ENCODE results near the gene NRN1L.
"Not testable (repeated sequence)": the region's sequence is repeated elsewhere in the genome, so short reads cannot be mapped to it uniquely, and the experiment has no call there.

Gene NRN1L

GRCh38 chr16:67883872-67884261, 818 bp upstream of the NRN1L start:
- peak; percentile 29 for DNase-seq

GRCh38 chr16:67885545-67885944, 860 bp downstream of the NRN1L start:
- no peak for DNase-seq

GRCh38 chr16:67885976-67886375, 1.3 kb downstream of the NRN1L start:
- DNase-seq, result no peak

GRCh38 chr16:67886387-67886786, 1.7 kb downstream of the NRN1L start:
- no peak for DNase-seq

- DNase-seq, result no peak
Observed at GRCh38 chr16:67888331-67888730, 3.6 kb downstream of the NRN1L start.

GRCh38 chr16:67892375-67892774, 7.7 kb downstream of the NRN1L start:
- no peak for DNase-seq

GRCh38 chr16:67892899-67893742, 8.4 kb downstream of the NRN1L start, which contains the start of gene PSKH1:
Gene PSKH1, plus strand, starts transcription at chr16:67893254. Its CDS starts 15,496 bp downstream, at chr16:67908750.
- peak; percentile 97 for DNase-seq

GRCh38 chr16:67893743-67894399, 9.2 kb downstream of the NRN1L start:
- DNase-seq, result peak; percentile 18

GRCh38 chr16:67897231-67897630, 12.5 kb downstream of the NRN1L start:
- no peak for DNase-seq

- no peak for DNase-seq
Observed at GRCh38 chr16:67901734-67902133, 17.0 kb downstream of the NRN1L start.

- no peak for DNase-seq
Observed at GRCh38 chr16:67902831-67903230, 18.1 kb downstream of the NRN1L start.

GRCh38 chr16:67907397-67908180, 22.9 kb downstream of the NRN1L start:
- no peak for DNase-seq

- DNase-seq, result no peak
Observed at GRCh38 chr16:67909056-67909742, 24.5 kb downstream of the NRN1L start.

GRCh38 chr16:67910158-67910557, 25.5 kb downstream of the NRN1L start:
- no peak for DNase-seq

- DNase-seq, result no peak
Observed at GRCh38 chr16:67914758-67915495, 30.2 kb downstream of the NRN1L start.

GRCh38 chr16:67915496-67915769, 30.7 kb downstream of the NRN1L start:
- DNase-seq, result not testable (repeated sequence)

GRCh38 chr16:67915831-67916723, 31.4 kb downstream of the NRN1L start:
- DNase-seq, result no peak

GRCh38 chr16:67917140-67917851, 32.6 kb downstream of the NRN1L start:
- DNase-seq, result no peak

- peak; percentile 48 for DNase-seq
Observed at GRCh38 chr16:67917852-67918236, 33.2 kb downstream of the NRN1L start.

GRCh38 chr16:67919622-67920221, 35.0 kb downstream of the NRN1L start:
- no peak for DNase-seq

All from inflammatory macrophage treated with lipopolysaccharide for 4 hours (primary cell).